NCI-H2171 treated with DMSO at 0.1 percent for 48 hours (cell line): Measurements from ENCODE around the gene TLR10.
A peak's percentile ranks its signal among the peaks of the same experiment; 100 is the strongest.

ENCODE experiments used
- DNase-seq: peaks from one replicate; lab custom pipeline; 2025; lab: John Stamatoyannopoulos, UW

TLR10 gene

GRCh38 chr4:38728631-38729141 lies 54.1 kb downstream of the TLR10 start:
- DNase-seq = peak; percentile 18

DNA sequence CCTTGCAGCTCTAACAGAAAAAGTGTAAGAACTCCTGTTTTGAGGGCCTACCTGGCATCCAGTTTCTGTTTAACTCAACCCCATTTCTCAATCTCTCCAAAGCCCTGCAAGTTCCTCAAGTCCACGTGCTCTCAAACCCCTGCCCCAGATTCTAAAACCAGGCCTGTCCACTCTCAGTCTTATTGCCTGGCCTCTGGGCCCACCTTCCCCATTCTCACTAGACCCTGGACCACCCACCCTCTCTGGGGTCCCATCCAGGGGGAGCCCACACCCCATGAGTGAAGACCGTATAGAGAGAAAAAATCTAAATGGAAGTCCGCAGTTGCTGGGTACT lies 58.3 kb downstream of the TLR10 start:
- no peak for DNase-seq

- DNase-seq = no peak
Observed at GRCh38 chr4:38723726-38724474, 58.9 kb downstream of the TLR10 start.

GRCh38 chr4:38723114-38723513 lies 59.7 kb downstream of the TLR10 start:
- DNase-seq = no peak
